HEK293 (cell line): ENCODE results near the gene TAS2R10.

ENCODE experiments used
- CTCF ChIA-PET: fragments of 350-600 bp; formaldehyde crosslinking; extraction: SDS; loops from one replicate; lab custom pipeline; 2021; ENCODE audit warnings: antibody characterized with exemption; lab: Yijun Ruan, JAX
- POLR2A ChIA-PET: fragments of 300-600 bp; formaldehyde crosslinking; extraction: SDS; loops from one replicate; lab custom pipeline; 2020; ENCODE audit warnings: antibody characterized with exemption, inconsistent platforms; lab: Yijun Ruan, JAX
- H3K27ac ChIP-seq: fragments of 200-500 bp; sonication (Bioruptor generic); 2 replicates; pipeline ENCODE4 v1.5.1; 2014; ENCODE audit warnings: low read depth, low read length, control low read depth, inconsistent platforms; ENCODE audit errors: extremely low read depth
- H3K36me3 ChIP-seq, 2 experiments: fragments of 200-500 bp in 1 of 2; sonication (Bioruptor generic) in 1 of 2; 1 replicate in 1 of 2; 2 replicates in 1 of 2; pipeline ENCODE4 v1.5.1; 2014 to 2017; ENCODE audit warnings: inconsistent platforms in 2 of 2, low read length in 2 of 2; ENCODE audit not compliant: control insufficient read depth in 2 of 2, insufficient read depth in 1 of 2
- H3K4me1 ChIP-seq: fragments of 200-500 bp; sonication (Bioruptor generic); 2 replicates; pipeline ENCODE4 v1.5.1; 2014; ENCODE audit warnings: mild to moderate bottlenecking, low read length, inconsistent platforms; ENCODE audit not compliant: control insufficient read depth, insufficient read depth
- H3K4me3 ChIP-seq: 2 replicates; pipeline ENCODE4 v1.5.1; 2011; ENCODE audit warnings: low read depth, mild to moderate bottlenecking, control low read depth, low read length, moderate library complexity
- H3K9me3 ChIP-seq: fragments of 200-500 bp; sonication (Bioruptor generic); 2 replicates; pipeline ENCODE4 v1.5.1; 2014; ENCODE audit warnings: low read depth, low read length, inconsistent platforms; ENCODE audit not compliant: control insufficient read depth, insufficient read depth
- BCL11B ChIP-seq: fragments of 450-650 bp; formaldehyde crosslinking; IDR thresholded peaks from 2 replicates; pipeline ENCODE4 v1.5.1; 2016; ENCODE audit warnings: low read depth, missing biosample characterization, missing genetic modification characterization
- CTCF ChIP-seq: fragments of 450-650 bp; formaldehyde crosslinking; IDR thresholded peaks from 2 replicates; pipeline ENCODE4 v1.5.1; 2016; ENCODE audit warnings: missing biosample characterization, missing genetic modification characterization
- PATZ1 ChIP-seq: fragments of 450-650 bp; formaldehyde crosslinking; IDR thresholded peaks from 2 replicates; pipeline ENCODE4 v1.5.1; 2016; ENCODE audit warnings: missing biosample characterization, missing genetic modification characterization
- PRDM1 ChIP-seq: fragments of 450-650 bp; formaldehyde crosslinking; IDR thresholded peaks from 2 replicates; pipeline ENCODE4; 2016; ENCODE audit warnings: missing biosample characterization, missing genetic modification characterization
- RBAK ChIP-seq: fragments of 450-650 bp; formaldehyde crosslinking; IDR thresholded peaks from 2 replicates; pipeline ENCODE4 v1.5.1; 2016; ENCODE audit warnings: missing biosample characterization, missing genetic modification characterization
- YY2 ChIP-seq: fragments of 450-650 bp; formaldehyde crosslinking; IDR thresholded peaks from 2 replicates; pipeline ENCODE4 v1.5.1; 2016; ENCODE audit warnings: missing biosample characterization, missing genetic modification characterization
- ZBTB21 ChIP-seq: fragments of 450-650 bp; formaldehyde crosslinking; IDR thresholded peaks from 2 replicates; pipeline ENCODE4 v1.5.1; 2017; ENCODE audit warnings: missing biosample characterization, missing genetic modification characterization
- ZBTB49 ChIP-seq: fragments of 450-650 bp; formaldehyde crosslinking; IDR thresholded peaks from 2 replicates; pipeline ENCODE4 v1.5.1; 2016; ENCODE audit warnings: missing biosample characterization, missing genetic modification characterization, low read depth
- ZEB2 ChIP-seq: fragments of 450-650 bp; formaldehyde crosslinking; IDR thresholded peaks from 2 replicates; pipeline ENCODE4 v1.5.1; 2016; ENCODE audit warnings: missing biosample characterization, missing genetic modification characterization
- ZFHX2 ChIP-seq: fragments of 450-650 bp; formaldehyde crosslinking; conservative IDR thresholded peaks from 2 replicates; pipeline ENCODE4 v1.5.1; 2016; ENCODE audit warnings: missing biosample characterization, missing genetic modification characterization
- ZNF16 ChIP-seq: fragments of 450-650 bp; formaldehyde crosslinking; IDR thresholded peaks from 2 replicates; pipeline ENCODE4 v1.5.1; 2016; ENCODE audit warnings: low read depth, missing biosample characterization, missing genetic modification characterization
- ZNF302 ChIP-seq: fragments of 450-650 bp; formaldehyde crosslinking; IDR thresholded peaks from 2 replicates; pipeline ENCODE4 v1.5.1; 2016; ENCODE audit warnings: missing biosample characterization, missing genetic modification characterization, low read depth
- ZNF391 ChIP-seq: fragments of 450-650 bp; formaldehyde crosslinking; IDR thresholded peaks from 2 replicates; pipeline ENCODE4 v1.5.1; 2016; ENCODE audit warnings: low read depth, missing biosample characterization, missing genetic modification characterization, borderline replicate concordance
- ZNF510 ChIP-seq: fragments of 450-650 bp; formaldehyde crosslinking; IDR thresholded peaks from 2 replicates; pipeline ENCODE4 v1.5.1; 2018; ENCODE audit warnings: mild to moderate bottlenecking, missing genetic modification characterization, missing biosample characterization; ENCODE audit not compliant: insufficient replicate concordance
- ZNF513 ChIP-seq: fragments of 450-650 bp; IDR thresholded peaks from 2 replicates; pipeline ENCODE4 v1.5.1; 2018; ENCODE audit warnings: missing biosample characterization, missing genetic modification characterization
- ZNF548 ChIP-seq: fragments of 450-650 bp; formaldehyde crosslinking; IDR thresholded peaks from 2 replicates; pipeline ENCODE4 v1.5.1; 2016; ENCODE audit warnings: missing biosample characterization, missing genetic modification characterization
- ZNF571 ChIP-seq: fragments of 450-650 bp; formaldehyde crosslinking; IDR thresholded peaks from 2 replicates; pipeline ENCODE4 v1.5.0; 2017; ENCODE audit warnings: missing biosample characterization, missing genetic modification characterization
- ZNF645 ChIP-seq: fragments of 450-650 bp; formaldehyde crosslinking; IDR thresholded peaks from 2 replicates; pipeline ENCODE4; 2016; ENCODE audit warnings: missing biosample characterization, missing genetic modification characterization
- ZNF701 ChIP-seq: fragments of 450-650 bp; formaldehyde crosslinking; IDR thresholded peaks from 2 replicates; pipeline ENCODE4 v1.5.1; 2016; ENCODE audit warnings: missing biosample characterization, missing genetic modification characterization
- ZNF747 ChIP-seq: fragments of 450-650 bp; formaldehyde crosslinking; IDR thresholded peaks from 2 replicates; pipeline ENCODE4 v1.5.1; 2016; ENCODE audit warnings: missing biosample characterization, missing genetic modification characterization
- ZSCAN16 ChIP-seq: fragments of 450-650 bp; formaldehyde crosslinking; IDR thresholded peaks from 2 replicates; pipeline ENCODE4 v1.5.1; 2016; ENCODE audit warnings: missing biosample characterization, missing genetic modification characterization

TAS2R10 gene

GRCh38 chr12:10802587-10802986 lies 23.6 kb downstream of the TAS2R10 start, which contains the start of gene TAS2R7:
Gene TAS2R7 (minus strand): TSS chr12:10802627. CDS start chr12:10802570, 57 bp downstream.
- H3K4me3 ChIP-seq, result no peak within 1 kb of the TSS

GRCh38 chr12:10801741-10802140 lies 24.4 kb downstream of the TAS2R10 start:
- Histone ChIP-seq H3K36me3 (no peaks in the 10 kb centered on the region), H3K4me3 (no peak overlapping the region), H3K9me3 (no peaks in the 10 kb centered on the region; the same call in 1 of the 2 replicates), H3K27ac (no peak overlapping the region), H3K4me1 (no peaks in the 10 kb centered on the region)
- POLR2A ChIA-PET, result no interaction called here
- TF ChIP-seq ZNF701 (tag by site-specific recombination), result no peak
- no peak for TF ChIP-seq RBAK
- CTCF ChIA-PET, result no interaction called here

More at GRCh38 chr12:10802587-10802986, 23.6 kb downstream of the TAS2R10 start, which contains the start of gene TAS2R7:
- ChIA-PET CTCF (no interaction called here), POLR2A (no interaction called here)
- H3K36me3 ChIP-seq, result no peaks in the 10 kb centered on the region
- no peaks in the 10 kb centered on the region; the same call in 1 of the 2 replicates for H3K9me3 ChIP-seq
- H3K4me1 ChIP-seq, result no peaks in the 10 kb centered on the region
- H3K27ac ChIP-seq, result no peak within 1 kb of the TSS
- TF ChIP-seq ZNF302 (tag by site-specific recombination) (no peak), YY2 (tag by site-specific recombination) (no peak), ZEB2 (tag by site-specific recombination) (no peak), ZNF16 (tag by site-specific recombination) (no peak), ZBTB21 (no peak), ZBTB49 (tag by site-specific recombination) (no peak), PATZ1 (tag by site-specific recombination) (no peak), ZNF391 (tag by site-specific recombination) (no peak), ZNF747 (tag by site-specific recombination) (no peak), BCL11B (tag by site-specific recombination) (no peak), CTCF (no peak), ZNF548 (tag by site-specific recombination) (no peak), ZSCAN16 (tag by site-specific recombination) (no peak), ZNF571 (tag by site-specific recombination) (no peak), ZNF510 (no peak)
- TF ChIP-seq, all 188 proteins: peak for 0

- no peaks in the 10 kb centered on the region for H3K9me3 ChIP-seq
- no peak overlapping the region for H3K27ac ChIP-seq
- H3K4me1 ChIP-seq, result no peaks in the 10 kb centered on the region
- no peaks in the 10 kb centered on the region for H3K36me3 ChIP-seq
- CTCF ChIA-PET, result interaction anchor here (0.9 kb wide), 1 partner anchor 29 kb away, joined by 3 read pairs; no protein-coding TSS in a partner anchor
- no peak overlapping the region for H3K4me3 ChIP-seq
- POLR2A ChIA-PET, result no interaction called here
- TF ChIP-seq ZFHX2 (tag by site-specific recombination) (no peak), PRDM1 (tag by site-specific recombination) (no peak), ZBTB49 (tag by site-specific recombination) (no peak), ZNF645 (tag by site-specific recombination) (no peak), ZNF513 (tag by site-specific recombination) (no peak)
These were observed 31.9 kb downstream of the TAS2R10 start for GRCh38 chr12:10794222-10794621.
